HEK293 (cell line): ENCODE results near the gene NHLRC1.

Source experiments
- ZBTB26 ChIP-seq: fragments of 450-650 bp; formaldehyde crosslinking; optimal IDR thresholded peaks from 2 replicates; pipeline ENCODE3; 2016; ENCODE audit warnings: missing biosample characterization, mild to moderate bottlenecking, missing genetic modification characterization
- ZNF19 ChIP-seq: fragments of 450-650 bp; formaldehyde crosslinking; IDR thresholded peaks from 2 replicates; pipeline ENCODE4; 2016; ENCODE audit warnings: missing biosample characterization, missing genetic modification characterization, low read depth

GRCh38 chr6:18087396-18088165 lies 34.9 kb downstream of the NHLRC1 start:
- no peak for TF ChIP-seq ZNF19 (tag by site-specific recombination)
- no peak for TF ChIP-seq ZBTB26 (tag by site-specific recombination)
